Measurements from ENCODE around the gene KLK13. TPM values are rescaled to one million over a fixed set of nuclear protein-coding genes. Genes with fewer than 3 reads are reported as not detected.

The KLK13 gene
- total and polyA plus RNA-seq, 12 donors = 0.11 to 0.47 TPM; not detected in 10

DNA sequence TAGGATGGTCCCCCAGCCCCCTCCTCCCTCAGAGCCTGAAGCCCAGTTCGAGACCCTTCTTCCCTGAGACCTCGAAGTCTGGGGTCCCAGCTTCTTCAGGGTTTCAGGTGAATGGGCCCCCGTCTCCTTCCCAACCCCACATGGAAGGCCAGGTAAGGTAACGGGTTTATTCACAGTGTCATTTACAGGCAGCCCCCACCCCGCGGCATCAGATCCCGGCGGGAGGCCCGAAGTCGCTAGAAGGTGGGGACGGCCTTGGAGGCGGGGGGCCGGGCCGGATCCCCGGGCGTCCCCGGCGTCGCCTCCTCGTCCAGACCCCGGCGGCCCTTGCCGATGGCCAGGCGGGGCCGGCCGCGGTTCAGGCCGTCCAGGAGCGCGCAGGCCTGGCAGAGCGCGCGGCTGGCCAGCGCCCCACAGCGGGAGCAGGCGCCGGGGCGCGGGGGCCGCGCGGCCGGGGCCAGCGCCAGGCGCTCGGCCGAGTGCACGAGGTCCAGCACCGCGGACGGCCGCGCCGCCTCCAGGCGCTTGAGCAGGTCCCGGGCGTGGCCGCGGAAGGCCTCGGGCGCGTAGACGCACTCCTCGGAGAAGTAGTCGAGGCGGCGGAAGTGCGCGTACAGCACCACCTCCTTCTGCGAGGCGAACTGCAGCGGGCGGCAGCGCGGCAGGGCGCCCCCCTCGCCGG, 33.6 kb upstream of the KLK13 start:
- Histone ChIP-seq H3K36me3 (replicated peaks in 1 of 2) (peaks cover 0 to 13% of the 10 kb centered on the region in 2 donors), H3K27ac (no peak overlapping the region), H3K9me3 (replicated peaks in 1 of 3) (no peaks in the 10 kb centered on the region), H3K27me3 (no peaks in the 10 kb centered on the region), H3K4me3 (no peak overlapping the region), H3K4me1 (replicated peaks in 1 of 2) (peaks cover 0 to 11% of the 10 kb centered on the region in 2 donors)
- WGBS, 4 donors = 67 to 90% (median 75%) methylated on average over 2 to 78 of the region's 78 CpGs
- TF ChIP-seq CTCF (IDR thresholded peaks at IDR 0.05) (no peak), POLR2A (IDR thresholded peaks at IDR 0.05) (no peak)
- peak in 1 of 7 donors; percentile 53 for DNase-seq
- intact Hi-C loops (cut with DNase I) = loop anchor here (10.0 kb wide), 3 partner anchors 84 to 174 kb away; partner anchors contain the start of gene KLK10 (in 1 of the 2)

DNA sequence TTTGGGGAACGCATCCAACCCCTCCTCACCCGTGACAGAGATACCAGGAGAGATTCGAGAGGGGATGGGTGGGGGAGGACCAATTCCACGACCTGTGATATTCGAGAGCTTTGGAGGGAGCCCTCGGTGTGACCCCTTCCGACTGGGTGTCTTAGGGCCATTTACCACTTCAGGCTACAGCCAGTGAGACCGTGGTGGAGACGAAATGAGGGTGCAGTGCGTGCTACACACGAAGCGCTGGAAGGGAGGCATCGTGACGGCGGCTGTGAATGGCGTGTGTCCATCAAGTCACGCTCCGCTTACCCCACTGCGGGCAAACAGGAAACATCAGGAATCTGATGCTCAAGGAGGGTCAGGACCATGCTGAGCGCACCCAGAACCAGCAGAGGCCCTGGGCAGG, 32.9 kb upstream of the KLK13 start:
- 80 to 88% (median 82%) methylated on average over 18 to 20 of the region's 20 CpGs for WGBS, 4 donors
- peaks cover 0 to 11% of the 10 kb centered on the region in 2 donors for H3K4me1 ChIP-seq (replicated peaks in 1 of 2)
- H3K36me3 ChIP-seq (replicated peaks in 1 of 2) = peaks cover 0 to 8% of the 10 kb centered on the region in 2 donors
- no peaks in the 10 kb centered on the region for H3K9me3 ChIP-seq (replicated peaks in 1 of 3)
- no peak for TF ChIP-seq POLR2A (IDR thresholded peaks at IDR 0.05)
- no peak for TF ChIP-seq CTCF (IDR thresholded peaks at IDR 0.05)
- no peak overlapping the region for H3K27ac ChIP-seq
- DNase-seq = no peak
- intact Hi-C loops (cut with DNase I) = loop anchor here (2.0 to 10.0 kb wide), 4 partner anchors 79 to 173 kb away; partner anchors contain the start of gene KLK10 (in 2 of the 2)
- H3K4me3 ChIP-seq = no peak overlapping the region
- H3K27me3 ChIP-seq = no peaks in the 10 kb centered on the region

GRCh38 chr19:51097166-51097738, 32.4 kb upstream of the KLK13 start:
- no peak for TF ChIP-seq POLR2A (IDR thresholded peaks at IDR 0.05)
- peak; percentile 41 to 65 (median 54) for TF ChIP-seq CTCF (IDR thresholded peaks at IDR 0.05)
- H3K9me3 ChIP-seq (replicated peaks in 1 of 3) = no peaks in the 10 kb centered on the region
- H3K4me3 ChIP-seq = no peak overlapping the region
- peaks cover 0 to 10% of the 10 kb centered on the region in 2 donors for H3K4me1 ChIP-seq (replicated peaks in 1 of 2)
- peak; percentile 56 to 78 (median 66) for DNase-seq
- H3K36me3 ChIP-seq (replicated peaks in 1 of 2) = peaks cover 0 to 3% of the 10 kb centered on the region in 2 donors
- intact Hi-C loops (cut with DNase I) = loop anchor here (2.0 to 10.0 kb wide), 4 partner anchors 78 to 172 kb away; partner anchors contain the start of gene KLK10 (in 2 of the 2)
- 6 to 15% (median 11%) methylated on average over 7 to 8 of the region's 8 CpGs for WGBS, 4 donors
- no peaks in the 10 kb centered on the region for H3K27me3 ChIP-seq
- H3K27ac ChIP-seq = no peak overlapping the region

GRCh38 chr19:51096473-51097165, 31.7 kb upstream of the KLK13 start:
- Histone ChIP-seq H3K36me3 (replicated peaks in 1 of 2) (no peaks in the 10 kb centered on the region), H3K27me3 (no peaks in the 10 kb centered on the region), H3K27ac (no peak overlapping the region), H3K9me3 (replicated peaks in 1 of 3) (no peaks in the 10 kb centered on the region), H3K4me3 (no peak overlapping the region), H3K4me1 (replicated peaks in 1 of 2) (peaks cover 0 to 4% of the 10 kb centered on the region in 2 donors)
- 73 to 84% (median 77%) methylated on average over 6 of the region's 6 CpGs for WGBS, 4 donors
- DNase-seq = no peak
- TF ChIP-seq POLR2A (IDR thresholded peaks at IDR 0.05) = no peak
- no peak for TF ChIP-seq CTCF (IDR thresholded peaks at IDR 0.05)
- intact Hi-C loops (cut with DNase I) = loop anchor here (2.0 to 10.0 kb wide), 4 partner anchors 78 to 172 kb away; partner anchors contain the start of gene KLK10 (in 2 of the 2)
